ENCODE data around the gene JRKL.
"Not testable (repeated sequence)": the region's sequence is repeated elsewhere in the genome, so short reads cannot be mapped to it uniquely, and the experiment has no call there.

The JRKL gene

DNA sequence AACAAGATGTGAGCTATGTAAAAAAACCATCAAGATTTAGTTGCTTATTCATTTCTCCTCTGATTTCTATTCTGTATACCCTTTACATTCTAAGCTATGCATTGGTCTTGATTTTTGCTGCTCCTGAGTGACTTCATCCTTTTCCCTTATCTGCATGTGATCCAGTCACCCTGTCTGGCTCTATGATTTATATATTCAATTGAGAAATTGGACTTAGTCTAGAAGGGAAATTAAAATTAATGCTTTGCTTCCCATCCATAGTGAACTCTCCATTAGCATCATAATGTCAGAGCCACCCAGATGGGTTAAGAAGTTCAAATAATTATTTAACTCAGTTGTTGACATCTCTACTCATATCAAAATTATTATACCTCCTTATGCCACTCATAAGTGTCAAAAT, 5.0 kb downstream of the JRKL start:
- DNase-seq (ENCODE audit: insufficient read length, low spot score) (no peak), FAIRE-seq (no peak)
- TF ChIP-seq, protein P1, sequence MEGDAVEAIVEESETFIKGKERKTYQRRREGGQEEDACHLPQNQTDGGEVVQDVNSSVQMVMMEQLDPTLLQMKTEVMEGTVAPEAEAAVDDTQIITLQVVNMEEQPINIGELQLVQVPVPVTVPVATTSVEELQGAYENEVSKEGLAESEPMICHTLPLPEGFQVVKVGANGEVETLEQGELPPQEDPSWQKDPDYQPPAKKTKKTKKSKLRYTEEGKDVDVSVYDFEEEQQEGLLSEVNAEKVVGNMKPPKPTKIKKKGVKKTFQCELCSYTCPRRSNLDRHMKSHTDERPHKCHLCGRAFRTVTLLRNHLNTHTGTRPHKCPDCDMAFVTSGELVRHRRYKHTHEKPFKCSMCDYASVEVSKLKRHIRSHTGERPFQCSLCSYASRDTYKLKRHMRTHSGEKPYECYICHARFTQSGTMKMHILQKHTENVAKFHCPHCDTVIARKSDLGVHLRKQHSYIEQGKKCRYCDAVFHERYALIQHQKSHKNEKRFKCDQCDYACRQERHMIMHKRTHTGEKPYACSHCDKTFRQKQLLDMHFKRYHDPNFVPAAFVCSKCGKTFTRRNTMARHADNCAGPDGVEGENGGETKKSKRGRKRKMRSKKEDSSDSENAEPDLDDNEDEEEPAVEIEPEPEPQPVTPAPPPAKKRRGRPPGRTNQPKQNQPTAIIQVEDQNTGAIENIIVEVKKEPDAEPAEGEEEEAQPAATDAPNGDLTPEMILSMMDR (IDR thresholded peaks at IDR 0.05; ENCODE audit: insufficient read depth, missing control alignments): no peak

DNA sequence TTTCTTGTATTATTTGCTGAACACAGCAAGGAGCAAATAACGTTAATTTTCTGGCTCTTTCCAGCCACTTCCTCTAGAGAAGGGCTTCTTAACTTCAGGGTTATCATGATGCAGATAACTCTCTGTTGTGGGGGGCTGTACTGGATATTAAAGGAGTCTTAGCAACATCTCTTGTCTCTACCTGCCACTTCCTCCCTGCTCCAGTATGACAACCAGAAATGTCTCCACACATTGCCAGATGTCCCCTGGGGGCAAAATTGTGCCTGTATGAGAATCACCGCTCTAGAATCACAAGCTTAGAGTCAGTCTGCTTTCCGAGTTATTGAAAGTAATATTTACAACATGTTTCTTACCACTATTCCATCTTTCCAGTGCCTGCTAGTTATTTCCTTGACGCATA, 6.8 kb downstream of the JRKL start:
- DNase-seq (ENCODE audit: insufficient read length, low spot score) (no peak), FAIRE-seq (no peak)
- TF ChIP-seq, protein P1 (IDR thresholded peaks at IDR 0.05; ENCODE audit: insufficient read depth, missing control alignments): no peak

DNA sequence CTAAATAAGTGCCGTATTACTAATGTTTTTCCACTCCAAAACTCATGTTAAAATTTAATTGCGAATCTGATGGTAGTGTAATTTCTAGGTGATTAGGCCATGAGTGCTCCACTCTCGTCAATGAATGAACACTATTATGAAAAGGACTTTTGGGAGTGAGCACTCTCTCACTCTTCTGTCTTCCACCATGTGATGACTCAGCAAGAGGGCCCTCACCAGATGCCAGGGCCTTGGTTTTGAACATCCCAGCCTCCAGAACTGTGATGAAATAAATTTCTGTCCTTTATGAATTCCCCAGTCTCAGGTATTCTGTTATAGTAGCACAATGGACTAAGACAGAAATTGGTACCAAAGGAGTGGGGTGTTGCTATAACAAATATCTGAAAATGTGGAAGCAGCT, 8.1 kb downstream of the JRKL start:
- TF ChIP-seq, protein P1 (IDR thresholded peaks at IDR 0.05; ENCODE audit: insufficient read depth, missing control alignments): no peak
- no peak for DNase-seq (ENCODE audit: insufficient read length, low spot score)
- no peak for FAIRE-seq

DNA sequence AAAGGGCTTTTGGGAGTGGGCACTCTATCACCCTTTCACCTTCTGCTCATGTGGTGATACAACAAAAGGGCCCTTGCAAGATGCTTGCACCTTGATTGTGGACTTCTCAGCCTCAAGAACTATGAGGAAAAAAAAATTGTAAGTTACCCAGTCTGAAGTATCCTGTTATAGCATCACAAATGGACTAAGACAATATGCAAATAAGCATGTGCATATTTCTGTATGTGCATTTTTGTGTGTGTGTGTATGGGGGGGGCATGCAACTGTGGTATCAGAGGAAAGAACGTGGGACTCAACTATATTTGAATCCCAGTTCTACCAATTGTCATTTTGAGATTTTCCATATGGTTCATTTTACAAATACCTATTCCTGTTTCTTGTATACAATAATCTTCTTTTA, 10.9 kb downstream of the JRKL start:
- DNase-seq (ENCODE audit: insufficient read length, low spot score) (no peak), FAIRE-seq (no peak)
- TF ChIP-seq, protein P1 (IDR thresholded peaks at IDR 0.05; ENCODE audit: insufficient read depth, missing control alignments): no peak

DNA sequence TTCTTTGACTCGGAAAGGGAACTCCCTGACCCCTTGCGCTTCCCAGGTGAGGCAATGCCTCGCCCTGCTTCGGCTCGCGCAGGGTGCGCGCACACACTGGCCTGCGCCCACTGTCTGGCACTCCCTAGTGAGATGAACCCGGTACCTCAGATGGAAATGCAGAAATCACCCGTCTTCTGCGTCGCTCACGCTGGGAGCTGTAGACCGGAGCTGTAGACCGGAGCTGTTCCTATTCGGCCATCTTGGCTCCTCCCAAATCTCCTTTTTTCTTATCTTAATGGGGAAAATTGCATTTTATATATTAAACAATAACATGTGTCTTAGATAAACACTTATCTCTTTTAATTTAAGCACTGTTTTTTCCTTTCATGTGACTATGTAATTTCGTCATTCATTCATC, 21.6 kb downstream of the JRKL start:
- not testable (repeated sequence) for DNase-seq (ENCODE audit: insufficient read length, low spot score)

DNA sequence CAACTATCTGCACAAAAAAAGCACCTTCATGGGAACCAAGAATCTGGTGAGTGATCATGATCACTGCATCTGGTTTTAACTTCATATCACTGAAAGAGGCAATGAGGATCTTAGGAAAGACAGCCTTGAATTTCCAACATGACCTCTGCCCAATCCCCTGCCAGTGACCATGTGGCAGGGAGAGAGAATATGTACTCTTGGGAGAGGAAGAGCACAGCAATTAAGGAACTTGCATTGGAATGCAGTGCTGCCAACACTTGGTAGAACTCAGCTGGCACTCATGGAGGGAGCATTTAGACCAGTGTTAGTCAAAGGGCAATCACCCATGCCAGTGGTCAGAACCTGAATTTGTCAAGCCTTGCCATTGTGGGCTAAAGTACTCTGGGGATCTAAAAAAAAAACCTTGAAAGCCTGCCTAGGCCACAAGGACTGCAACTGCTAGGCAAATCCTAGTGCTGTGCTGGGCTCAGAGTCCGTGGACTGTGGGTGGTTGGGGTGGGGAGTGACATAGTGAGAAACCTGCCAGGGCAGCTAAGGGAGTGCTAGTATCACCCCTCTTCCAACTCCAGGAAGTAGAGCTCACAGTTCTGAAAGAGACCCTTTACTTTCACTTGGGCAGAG, 23.1 kb downstream of the JRKL start:
- no peak for DNase-seq (ENCODE audit: insufficient read length, low spot score)
- TF ChIP-seq, protein P1 (IDR thresholded peaks at IDR 0.05; ENCODE audit: insufficient read depth, missing control alignments): no peak
- FAIRE-seq: no peak

More for the DNA sequence above, 21.6 kb downstream of the JRKL start:
- FAIRE-seq: not testable (repeated sequence)

DNA sequence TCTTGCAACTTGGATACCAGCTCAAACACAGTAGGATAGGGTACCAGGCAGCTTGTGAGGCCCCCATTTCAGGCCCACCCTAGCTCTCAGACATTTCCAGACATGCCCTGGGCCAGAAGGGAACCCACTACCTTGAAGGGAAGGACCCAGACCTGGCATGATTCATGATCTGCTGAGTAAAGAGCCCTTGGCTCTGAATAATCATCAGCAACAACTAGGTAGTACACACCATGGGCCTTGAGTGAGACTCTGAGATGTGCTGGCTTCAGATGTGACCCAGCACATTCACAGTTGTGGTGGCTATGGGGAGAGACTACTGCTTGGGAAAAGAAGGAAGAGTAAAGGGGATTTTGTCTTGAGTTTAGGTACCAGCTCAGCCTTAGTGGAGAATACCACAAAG, 23.6 kb downstream of the JRKL start:
- DNase-seq (ENCODE audit: insufficient read length, low spot score) (no peak), FAIRE-seq (no peak)
- TF ChIP-seq, protein P1 (IDR thresholded peaks at IDR 0.05; ENCODE audit: insufficient read depth, missing control alignments): no peak

DNA sequence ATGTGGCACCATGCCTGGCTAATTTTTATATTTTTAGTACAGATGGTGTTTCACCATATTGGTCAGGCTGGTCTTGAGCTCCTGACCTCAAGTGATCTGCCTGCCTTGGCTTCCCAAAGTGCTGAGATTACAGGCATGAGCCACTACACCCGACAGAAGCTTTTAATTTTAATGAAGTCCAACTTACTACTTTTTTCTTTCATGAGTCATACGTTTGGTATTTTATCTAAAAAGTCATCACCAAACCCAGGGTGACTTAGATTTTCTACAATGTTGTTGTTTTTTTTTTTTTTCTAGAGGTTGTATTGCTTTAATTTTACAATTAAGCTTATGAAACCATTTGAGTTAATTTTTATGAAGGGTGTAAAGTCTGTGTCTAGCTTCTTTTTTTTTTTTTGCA, 34.9 kb downstream of the JRKL start:
- no peak for FAIRE-seq
- DNase-seq (ENCODE audit: insufficient read length, low spot score): no peak
- TF ChIP-seq, protein P1 (IDR thresholded peaks at IDR 0.05; ENCODE audit: insufficient read depth, missing control alignments): no peak
